ENCODE data around the gene ERP27. TPM values are rescaled to one million over a fixed set of nuclear protein-coding genes. Genes with fewer than 3 reads are reported as not detected.

Gene ERP27
- total and polyA plus RNA-seq, 10 donors: 1.3 to 6.4 (median 3.8) TPM

DNA sequence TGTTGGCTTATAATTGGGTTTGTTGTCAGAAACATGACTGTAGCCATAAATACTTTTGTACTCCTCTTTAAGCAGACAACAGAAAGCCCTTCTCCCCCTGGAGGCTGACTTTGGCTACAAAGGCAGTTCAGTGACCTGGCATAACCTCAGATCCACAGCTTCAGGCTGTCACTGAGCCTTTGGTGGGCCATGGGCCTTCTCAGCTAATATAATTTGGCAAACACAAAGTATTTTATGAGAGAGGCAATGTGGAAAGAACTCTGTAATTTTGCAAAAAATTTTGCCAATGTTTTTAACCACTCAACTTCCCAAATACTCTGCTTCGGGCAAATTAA is 37.1 kb downstream of the ERP27 start:
- DNase-seq: no peak
- Histone ChIP-seq H3K9me3 (no peaks in the 10 kb centered on the region), H3K36me3 (no peaks in the 10 kb centered on the region), H3K4me1 (peaks cover 0 to 12% (median 2%) of the 10 kb centered on the region in 6 donors), H3K27me3 (replicated peaks in 1 of 7) (no peaks in the 10 kb centered on the region), H3K4me3 (no peak overlapping the region), H3K27ac (no peak overlapping the region)
- intact Hi-C loops (cut with DNase I; ENCODE audit: low total_unique reads): no loop called here
- TF ChIP-seq, protein P1, sequence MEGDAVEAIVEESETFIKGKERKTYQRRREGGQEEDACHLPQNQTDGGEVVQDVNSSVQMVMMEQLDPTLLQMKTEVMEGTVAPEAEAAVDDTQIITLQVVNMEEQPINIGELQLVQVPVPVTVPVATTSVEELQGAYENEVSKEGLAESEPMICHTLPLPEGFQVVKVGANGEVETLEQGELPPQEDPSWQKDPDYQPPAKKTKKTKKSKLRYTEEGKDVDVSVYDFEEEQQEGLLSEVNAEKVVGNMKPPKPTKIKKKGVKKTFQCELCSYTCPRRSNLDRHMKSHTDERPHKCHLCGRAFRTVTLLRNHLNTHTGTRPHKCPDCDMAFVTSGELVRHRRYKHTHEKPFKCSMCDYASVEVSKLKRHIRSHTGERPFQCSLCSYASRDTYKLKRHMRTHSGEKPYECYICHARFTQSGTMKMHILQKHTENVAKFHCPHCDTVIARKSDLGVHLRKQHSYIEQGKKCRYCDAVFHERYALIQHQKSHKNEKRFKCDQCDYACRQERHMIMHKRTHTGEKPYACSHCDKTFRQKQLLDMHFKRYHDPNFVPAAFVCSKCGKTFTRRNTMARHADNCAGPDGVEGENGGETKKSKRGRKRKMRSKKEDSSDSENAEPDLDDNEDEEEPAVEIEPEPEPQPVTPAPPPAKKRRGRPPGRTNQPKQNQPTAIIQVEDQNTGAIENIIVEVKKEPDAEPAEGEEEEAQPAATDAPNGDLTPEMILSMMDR (IDR thresholded peaks at IDR 0.05 in 8 of 11, conservative IDR thresholded peaks at IDR 0.05 in 3 of 11): no peak
- 93 to 100% (median 94%) methylated on average over 1 of the region's 1 CpG for WGBS, 5 donors

DNA sequence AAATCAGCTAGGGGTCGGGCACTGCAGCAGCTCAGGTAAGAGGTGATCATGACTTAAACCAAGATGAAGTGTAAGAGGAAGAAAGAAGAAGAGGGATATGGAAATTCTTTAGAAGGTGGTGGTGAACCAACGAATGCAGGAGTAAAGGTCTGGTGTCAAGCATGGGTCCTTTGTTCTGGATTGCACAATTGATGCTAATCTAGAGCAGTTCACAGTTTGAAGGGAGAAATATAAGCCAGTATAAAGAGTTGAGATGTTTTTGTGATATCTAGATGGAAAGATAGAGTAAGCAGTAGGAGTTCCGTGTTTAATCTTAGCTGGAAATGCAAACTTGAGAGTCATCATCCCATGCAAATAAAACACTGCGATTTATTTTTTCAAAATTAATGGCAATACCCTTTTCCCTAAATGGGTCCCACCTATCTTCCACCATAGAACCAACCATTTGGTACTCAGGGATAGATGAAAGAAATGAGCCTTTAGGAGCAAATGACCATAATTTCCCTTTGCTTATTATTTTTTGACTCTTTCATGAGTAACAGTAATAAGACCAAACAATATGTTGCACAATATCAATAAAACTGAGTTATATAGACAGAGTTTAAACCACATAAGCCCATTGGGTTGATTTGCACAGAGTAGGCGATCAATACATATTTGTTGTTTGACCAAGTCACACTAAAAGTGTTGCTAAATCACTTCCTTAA is 37.7 kb downstream of the ERP27 start:
- H3K9me3 ChIP-seq: no peaks in the 10 kb centered on the region
- H3K4me1 ChIP-seq: peaks cover 0 to 12% (median 2%) of the 10 kb centered on the region in 6 donors
- no peak overlapping the region for H3K27ac ChIP-seq
- DNase-seq: no peak
- H3K36me3 ChIP-seq: no peaks in the 10 kb centered on the region
- no peaks in the 10 kb centered on the region for H3K27me3 ChIP-seq (replicated peaks in 1 of 7)
- H3K4me3 ChIP-seq: no peak overlapping the region
- intact Hi-C loops (cut with DNase I; ENCODE audit: low total_unique reads): no loop called here
- 91 to 96% (median 93%) methylated on average over 5 of the region's 5 CpGs for WGBS, 5 donors
- TF ChIP-seq POLR2A (IDR thresholded peaks at IDR 0.05) (no peak), POLR2AphosphoS5 (IDR thresholded peaks at IDR 0.05) (no peak)
- TF ChIP-seq, protein P1 (IDR thresholded peaks at IDR 0.05 in 8 of 11, conservative IDR thresholded peaks at IDR 0.05 in 3 of 11): no peak

DNA sequence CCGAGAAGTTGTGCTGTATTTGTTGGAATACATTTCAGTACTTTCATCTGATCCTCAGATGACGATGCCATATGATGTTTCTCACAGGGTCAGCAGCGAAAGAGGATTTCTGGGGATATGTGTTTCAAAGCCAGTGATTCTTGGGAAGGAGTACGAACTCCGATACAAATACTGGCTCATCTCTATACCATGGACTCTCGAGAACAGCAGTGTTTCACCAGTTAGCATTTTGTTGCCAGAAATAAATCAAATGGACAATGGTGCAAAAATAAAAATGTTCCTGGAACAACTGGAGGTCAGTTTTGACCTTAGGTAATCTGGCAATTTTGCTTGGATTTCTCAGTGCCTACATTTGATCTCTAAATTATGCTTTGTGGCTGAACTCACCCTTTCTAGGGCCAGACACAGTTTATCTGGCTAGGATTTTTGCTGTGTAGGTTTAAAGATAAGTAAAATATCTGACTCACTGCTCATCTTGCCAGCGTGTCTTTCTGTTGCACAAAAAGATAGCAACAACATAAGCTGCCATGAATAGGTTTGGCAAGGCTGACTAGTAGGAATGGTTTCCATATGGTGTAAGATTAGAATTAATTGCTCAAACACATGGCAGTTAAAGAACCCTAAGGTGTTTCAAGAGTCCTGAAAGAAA is 41.7 kb downstream of the ERP27 start:
- TF ChIP-seq POLR2AphosphoS5 (IDR thresholded peaks at IDR 0.05) (no peak), POLR2A (IDR thresholded peaks at IDR 0.05) (no peak)
- TF ChIP-seq, protein P1 (IDR thresholded peaks at IDR 0.05 in 8 of 11, conservative IDR thresholded peaks at IDR 0.05 in 3 of 11): no peak
- no peaks in the 10 kb centered on the region for H3K4me1 ChIP-seq
- no peaks in the 10 kb centered on the region for H3K27me3 ChIP-seq (replicated peaks in 1 of 7)
- WGBS, 5 donors: 90 to 94% (median 91%) methylated on average over 7 of the region's 7 CpGs
- no peak overlapping the region for H3K4me3 ChIP-seq
- no peaks in the 10 kb centered on the region for H3K9me3 ChIP-seq
- H3K27ac ChIP-seq: no peak overlapping the region
- no peaks in the 10 kb centered on the region for H3K36me3 ChIP-seq
- intact Hi-C loops (cut with DNase I; ENCODE audit: low total_unique reads): no loop called here
- DNase-seq: no peak

DNA sequence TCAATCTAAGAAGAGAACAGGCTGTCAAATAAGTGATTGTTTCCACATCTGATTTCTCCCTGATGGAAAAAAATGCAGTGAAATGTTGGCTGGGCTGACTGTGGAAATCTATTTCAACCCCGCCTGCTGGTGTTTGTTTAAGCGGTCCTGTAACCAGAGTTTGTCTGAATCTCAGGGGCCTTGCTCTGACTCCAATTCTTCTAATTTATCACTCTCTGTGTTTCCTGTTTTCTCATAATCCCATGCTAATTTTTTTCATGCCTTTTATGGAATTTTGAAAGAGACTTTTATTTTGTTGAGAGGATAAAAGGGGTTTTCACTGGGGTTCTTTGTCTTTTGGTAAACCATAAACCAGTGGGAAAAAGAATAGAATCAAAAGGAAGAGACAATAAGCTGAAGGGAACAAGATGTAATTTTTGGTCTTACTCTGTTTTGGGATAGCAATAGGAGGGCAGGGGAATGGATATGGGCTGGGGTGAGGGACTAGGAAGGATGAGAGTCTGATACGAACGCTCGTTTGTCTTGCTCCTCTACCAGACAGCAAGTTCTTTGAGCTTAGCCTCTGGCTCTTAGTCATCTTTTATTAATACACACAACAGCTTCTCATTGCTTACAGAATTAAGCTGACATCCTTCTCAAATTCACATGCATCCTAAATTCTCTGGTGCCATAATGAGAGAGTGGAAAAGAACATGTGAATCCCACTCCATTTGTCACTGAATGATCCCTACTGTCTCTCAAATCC is 44.7 kb downstream of the ERP27 start:
- Histone ChIP-seq H3K36me3 (no peaks in the 10 kb centered on the region), H3K9me3 (no peaks in the 10 kb centered on the region), H3K27ac (no peak overlapping the region), H3K4me3 (no peak overlapping the region), H3K4me1 (no peaks in the 10 kb centered on the region), H3K27me3 (replicated peaks in 1 of 7) (no peaks in the 10 kb centered on the region)
- no peak for DNase-seq
- WGBS, 5 donors: 70 to 93% (median 72%) methylated on average over 5 of the region's 5 CpGs
- no peak for TF ChIP-seq POLR2AphosphoS5 (IDR thresholded peaks at IDR 0.05)
- TF ChIP-seq POLR2A (IDR thresholded peaks at IDR 0.05): no peak
- TF ChIP-seq, protein P1 (IDR thresholded peaks at IDR 0.05 in 8 of 11, conservative IDR thresholded peaks at IDR 0.05 in 3 of 11): no peak
- intact Hi-C loops (cut with DNase I; ENCODE audit: low total_unique reads): no loop called here
